Natural killer cell treated with Interleukin-12 subunit alpha and Interleukin-12 subunit beta and Interleukin-15 and Interleukin-18, amount 100 ng/mL, for 72 hours (primary cell): ENCODE results near the gene FCSK. TPM values are rescaled to one million over a fixed set of nuclear protein-coding genes. Genes with fewer than 3 reads are reported as not detected.
A peak's percentile ranks its signal among the peaks of the same experiment; 100 is the strongest.

Source experiments
- ATAC-seq, 2 donors: fragments of 150-1000 bp; cut with Tn5 transposase in 1 of 2; sonication (Bioruptor Pico), chemical (Tn5 transposase) in 1 of 2; 2 replicates each; pipeline ENCODE4 v1.10.0; 2021
- DNase-seq: peaks from one replicate; pipeline ENCODE4 v3.0.0; 2022; ENCODE audit warnings: low spot score
- H3K27ac Mint-ChIP-seq, 2 donors: 1 replicate in 1 of 2; 2 replicates in 1 of 2; pipeline ENCODE4 v1.8.0; 2022; ENCODE audit warnings: mixed read lengths in 2 of 2, mild to moderate bottlenecking in 1 of 2, moderate library complexity in 1 of 2
- H3K27me3 Mint-ChIP-seq, 2 donors: 1 replicate in 1 of 2; 2 replicates in 1 of 2; pipeline ENCODE4 v1.8.0; 2022; ENCODE audit warnings: mixed read lengths in 2 of 2
- H3K36me3 Mint-ChIP-seq: one replicate; pipeline ENCODE4 v1.8.0; 2022; ENCODE audit warnings: mixed read lengths
- H3K4me1 Mint-ChIP-seq, 2 donors: 1 replicate in 1 of 2; 2 replicates in 1 of 2; pipeline ENCODE4 v1.8.0; 2022; ENCODE audit warnings: low read depth in 2 of 2, mixed read lengths in 2 of 2, mild to moderate bottlenecking in 1 of 2
- H3K4me3 Mint-ChIP-seq: one replicate; pipeline ENCODE4 v1.8.0; 2022; ENCODE audit warnings: mixed read lengths
- H3K9me3 Mint-ChIP-seq: 2 replicates; pipeline ENCODE4 v1.8.0; 2022; ENCODE audit warnings: mixed read lengths
- total RNA-seq, 2 donors: library from RNA; stranded (reverse); gene quantifications; one replicate each; pipeline ENCODE4 v1.2.3, GENCODE V29; 2022

The FCSK gene
- total RNA-seq, 2 donors from 2014 or later = 19.4 to 35.2 TPM

GRCh38 chr16:70421473-70422311 lies 32.7 kb upstream of the FCSK start:
- Mint-ChIP-seq H3K27me3 (no peaks in the 10 kb centered on the region), H3K36me3 (no peaks in the 10 kb centered on the region), H3K9me3 (no peaks in the 10 kb centered on the region), H3K4me1 (peaks cover 18 to 20% of the 10 kb centered on the region in 2 donors), H3K27ac (peak overlapping the region; percentile 49 to 57), H3K4me3 (no peak overlapping the region)
- no peak for DNase-seq
- no peak for ATAC-seq

- peak overlapping the region; percentile 49 to 57 for H3K27ac Mint-ChIP-seq
Measured at GRCh38 chr16:70422543-70422942, 31.9 kb upstream of the FCSK start.

GRCh38 chr16:70427786-70428177 lies 26.6 kb upstream of the FCSK start:
- H3K4me3 Mint-ChIP-seq = peak overlapping the region; percentile 85
- H3K4me1 Mint-ChIP-seq = peaks cover 38 to 40% of the 10 kb centered on the region in 2 donors
- H3K36me3 Mint-ChIP-seq = no peaks in the 10 kb centered on the region

More at GRCh38 chr16:70422543-70422942, 31.9 kb upstream of the FCSK start:
- Mint-ChIP-seq H3K4me3 (no peak overlapping the region), H3K36me3 (no peaks in the 10 kb centered on the region), H3K27me3 (no peaks in the 10 kb centered on the region), H3K4me1 (peaks cover 25 to 26% of the 10 kb centered on the region in 2 donors), H3K9me3 (no peaks in the 10 kb centered on the region)
- ATAC-seq (no peak), DNase-seq (no peak)

GRCh38 chr16:70428178-70428998 lies 26.0 kb upstream of the FCSK start:
- ATAC-seq (peak; percentile 88 to 91), DNase-seq (peak; percentile 92)
- Mint-ChIP-seq H3K36me3 (no peaks in the 10 kb centered on the region), H3K4me3 (peak overlapping the region; percentile 85), H3K4me1 (peaks cover 40 to 42% of the 10 kb centered on the region in 2 donors), H3K27me3 (no peaks in the 10 kb centered on the region), H3K27ac (peak overlapping the region; percentile 95), H3K9me3 (no peaks in the 10 kb centered on the region)

More at GRCh38 chr16:70427786-70428177, 26.6 kb upstream of the FCSK start:
- H3K9me3 Mint-ChIP-seq = no peaks in the 10 kb centered on the region
- no peaks in the 10 kb centered on the region for H3K27me3 Mint-ChIP-seq
- ATAC-seq (no peak), DNase-seq (no peak)
- H3K27ac Mint-ChIP-seq = peak overlapping the region; percentile 95

- DNase-seq (no peak), ATAC-seq (no peak)
- no peaks in the 10 kb centered on the region for H3K9me3 Mint-ChIP-seq
- H3K4me3 Mint-ChIP-seq = peak overlapping the region; percentile 45
- H3K27me3 Mint-ChIP-seq = no peaks in the 10 kb centered on the region
- peaks cover 45% of the 10 kb centered on the region in 2 donors for H3K4me1 Mint-ChIP-seq
- peak overlapping the region; percentile 95 for H3K27ac Mint-ChIP-seq
- H3K36me3 Mint-ChIP-seq = no peaks in the 10 kb centered on the region
Measured at GRCh38 chr16:70429888-70430666, 24.3 kb upstream of the FCSK start.

GRCh38 chr16:70430667-70431536 lies 23.5 kb upstream of the FCSK start:
- Mint-ChIP-seq H3K4me3 (peak overlapping the region; percentile 45), H3K9me3 (no peaks in the 10 kb centered on the region), H3K27me3 (no peaks in the 10 kb centered on the region), H3K4me1 (peaks cover 45% of the 10 kb centered on the region in 2 donors), H3K27ac (peak overlapping the region; percentile 95), H3K36me3 (no peaks in the 10 kb centered on the region)
- DNase-seq (peak; percentile 71), ATAC-seq (peak; percentile 39 to 62)

GRCh38 chr16:70432356-70432722 lies 22.1 kb upstream of the FCSK start:
- Mint-ChIP-seq H3K36me3 (no peaks in the 10 kb centered on the region), H3K4me3 (no peak overlapping the region), H3K4me1 (peaks cover 49 to 50% of the 10 kb centered on the region in 2 donors), H3K9me3 (no peaks in the 10 kb centered on the region), H3K27ac (peak overlapping the region; percentile 19 to 25), H3K27me3 (no peaks in the 10 kb centered on the region)
- ATAC-seq (no peak), DNase-seq (no peak)

GRCh38 chr16:70432723-70433457 lies 21.5 kb upstream of the FCSK start:
- H3K4me3 Mint-ChIP-seq = no peak overlapping the region
- H3K4me1 Mint-ChIP-seq = peaks cover 49 to 51% of the 10 kb centered on the region in 2 donors
- H3K36me3 Mint-ChIP-seq = no peaks in the 10 kb centered on the region
- no peaks in the 10 kb centered on the region for H3K27me3 Mint-ChIP-seq
- DNase-seq = no peak
- no peaks in the 10 kb centered on the region for H3K9me3 Mint-ChIP-seq
- H3K27ac Mint-ChIP-seq = peak overlapping the region; percentile 19 to 25
- no peak for ATAC-seq

- no peaks in the 10 kb centered on the region for H3K9me3 Mint-ChIP-seq
- H3K27ac Mint-ChIP-seq = peak overlapping the region; percentile 19 to 40
- DNase-seq (no peak), ATAC-seq (no peak)
- peaks cover 48 to 50% of the 10 kb centered on the region in 2 donors for H3K4me1 Mint-ChIP-seq
- H3K4me3 Mint-ChIP-seq = no peak overlapping the region
- no peaks in the 10 kb centered on the region for H3K27me3 Mint-ChIP-seq
- peaks cover 5% of the 10 kb centered on the region for H3K36me3 Mint-ChIP-seq
Measured at GRCh38 chr16:70433458-70434103, 20.8 kb upstream of the FCSK start.

- no peak for ATAC-seq
- Mint-ChIP-seq H3K27me3 (no peaks in the 10 kb centered on the region), H3K4me1 (peaks cover 43 to 45% of the 10 kb centered on the region in 2 donors), H3K9me3 (no peaks in the 10 kb centered on the region), H3K27ac (no peak overlapping the region), H3K4me3 (no peak overlapping the region), H3K36me3 (peaks cover 5% of the 10 kb centered on the region)
- peak; percentile 52 for DNase-seq
Measured at GRCh38 chr16:70434484-70435260, 19.7 kb upstream of the FCSK start.

GRCh38 chr16:70437017-70437581 lies 17.3 kb upstream of the FCSK start:
- H3K4me1 Mint-ChIP-seq = peaks cover 30 to 32% of the 10 kb centered on the region in 2 donors
- no peaks in the 10 kb centered on the region for H3K9me3 Mint-ChIP-seq
- no peak for DNase-seq
- no peak for ATAC-seq
- peak overlapping the region; percentile 88 to 96 for H3K27ac Mint-ChIP-seq
- peaks cover 5% of the 10 kb centered on the region for H3K36me3 Mint-ChIP-seq
- H3K4me3 Mint-ChIP-seq = peak overlapping the region; percentile 100
- H3K27me3 Mint-ChIP-seq = no peaks in the 10 kb centered on the region
